Mesenchymal stem cell (in vitro differentiated cells and primary cell): ENCODE results near the gene BRD2.
A peak's percentile ranks its signal among the peaks of the same experiment; 100 is the strongest.

ENCODE experiments used
- DNase-seq: peaks from one replicate; pipeline ENCODE4 v3.0.0-alpha.2; 2013
- H2AFZ ChIP-seq: one replicate; pipeline ENCODE4 v1.6.1; 2013; ENCODE audit warnings: low read depth, mild to moderate bottlenecking, control low read depth, inconsistent platforms, low read length, moderate library complexity
- H2AK5ac ChIP-seq: 2 replicates; pipeline ENCODE4 v1.6.1; 2013; ENCODE audit warnings: low read length, moderate library complexity, mild to moderate bottlenecking, inconsistent platforms; ENCODE audit not compliant: severe bottlenecking
- H2BK120ac ChIP-seq: one replicate; pipeline ENCODE4 v1.6.1; 2013; ENCODE audit warnings: low read depth, mild to moderate bottlenecking, inconsistent platforms, low read length, moderate library complexity
- H2BK12ac ChIP-seq, 2 experiments: one replicate each; pipeline ENCODE4 v1.6.1; 2013; ENCODE audit warnings: inconsistent platforms in 2 of 2, low read length in 2 of 2, mild to moderate bottlenecking in 2 of 2, moderate library complexity in 2 of 2, control low read depth in 1 of 2
- H2BK15ac ChIP-seq: one replicate; pipeline ENCODE4 v1.6.1; 2013; ENCODE audit warnings: mild to moderate bottlenecking, low read depth, inconsistent platforms; ENCODE audit not compliant: poor library complexity, severe bottlenecking
- H2BK5ac ChIP-seq: 2 replicates; pipeline ENCODE4 v1.6.1; 2013; ENCODE audit warnings: low read depth, mild to moderate bottlenecking, low read length, control low read depth, inconsistent platforms; ENCODE audit not compliant: poor library complexity, severe bottlenecking
- H3K14ac ChIP-seq, 2 experiments: one replicate each; pipeline ENCODE4 v1.6.1; 2013; ENCODE audit warnings: inconsistent platforms in 2 of 2, low read length in 2 of 2, control low read depth in 1 of 2, mild to moderate bottlenecking in 1 of 2, moderate library complexity in 1 of 2
- H3K18ac ChIP-seq, 2 experiments: one replicate each; pipeline ENCODE4 v1.6.1; 2013; ENCODE audit warnings: inconsistent platforms in 2 of 2, low read length in 2 of 2, control low read depth in 1 of 2, low read depth in 1 of 2, mild to moderate bottlenecking in 1 of 2
- H3K23ac ChIP-seq, 2 experiments: one replicate each; pipeline ENCODE4 v1.6.1; 2013; ENCODE audit warnings: inconsistent platforms in 2 of 2, low read length in 2 of 2, mild to moderate bottlenecking in 2 of 2, moderate library complexity in 2 of 2, control low read depth in 1 of 2
- H3K27ac ChIP-seq: 2 replicates; pipeline ENCODE4 v1.5.1; 2013; ENCODE audit warnings: mild to moderate bottlenecking, moderate library complexity, low read length, control low read depth, inconsistent platforms; ENCODE audit not compliant: poor library complexity, severe bottlenecking
- H3K27me3 ChIP-seq, 2 experiments: 2 replicates each; pipeline versions ENCODE4 v1.6.1 to v1.7.0; 2013; ENCODE audit warnings: low read length in 2 of 2, mild to moderate bottlenecking in 2 of 2, moderate library complexity in 2 of 2, control low read depth in 1 of 2, inconsistent platforms in 1 of 2; ENCODE audit not compliant: control insufficient read depth in 1 of 2, insufficient read depth in 1 of 2
- H3K36me3 ChIP-seq, 2 experiments: 2 replicates each; pipeline versions ENCODE4 v1.6.1 to v1.7.0; 2013; ENCODE audit warnings: low read length in 2 of 2, control low read depth in 1 of 2, inconsistent platforms in 1 of 2, low read depth in 1 of 2, mild to moderate bottlenecking in 1 of 2; ENCODE audit not compliant: insufficient read depth in 2 of 2, control insufficient read depth in 1 of 2
- H3K4ac ChIP-seq, 2 experiments: one replicate each; pipeline ENCODE4 v1.6.1; 2013; ENCODE audit warnings: inconsistent platforms in 2 of 2, low read length in 2 of 2, mild to moderate bottlenecking in 2 of 2, moderate library complexity in 2 of 2, control low read depth in 1 of 2, low read depth in 1 of 2
- H3K4me1 ChIP-seq: 2 replicates; pipeline ENCODE4 v1.6.1; 2013; ENCODE audit warnings: low read depth, low read length, control low read depth; ENCODE audit not compliant: control insufficient read depth, insufficient read depth
- H3K4me2 ChIP-seq: 2 replicates; pipeline ENCODE4 v1.6.1; 2013; ENCODE audit warnings: low read length, mild to moderate bottlenecking, inconsistent platforms; ENCODE audit not compliant: poor library complexity, severe bottlenecking
- H3K4me3 ChIP-seq, 2 experiments: 2 replicates each; pipeline versions ENCODE4 v1.5.1 to v1.7.0; 2013; ENCODE audit warnings: low read length in 2 of 2, mild to moderate bottlenecking in 2 of 2, control low read depth in 1 of 2, low read depth in 1 of 2; ENCODE audit not compliant: insufficient read depth in 1 of 2
- H3K79me1 ChIP-seq: replicated peaks from 2 replicates; pipeline ENCODE4 v1.6.1; 2013; ENCODE audit warnings: mild to moderate bottlenecking, control low read depth, low read length, inconsistent platforms; ENCODE audit not compliant: poor library complexity, severe bottlenecking
- H3K9ac ChIP-seq: 2 replicates; pipeline ENCODE4 v1.7.0; 2013; ENCODE audit warnings: mild to moderate bottlenecking, low read length, moderate library complexity
- H3K9me3 ChIP-seq: 2 replicates; pipeline ENCODE4 v1.7.0; 2013; ENCODE audit warnings: mild to moderate bottlenecking, low read length; ENCODE audit not compliant: control insufficient read depth
- H4K8ac ChIP-seq: one replicate; pipeline ENCODE4 v1.6.1; 2013; ENCODE audit warnings: inconsistent platforms, mild to moderate bottlenecking, low read length, moderate library complexity
- H4K91ac ChIP-seq: one replicate; pipeline ENCODE4 v1.6.1; 2013; ENCODE audit warnings: mild to moderate bottlenecking, low read length, inconsistent platforms
- WGBS: methylation state at CpG from one replicate; pipeline ENCODE4 v1.1.7; 2013; ENCODE audit warnings: mixed read lengths; 5-methylcytosine and 5-hydroxymethylcytosine counted together

BRD2 gene

DNA sequence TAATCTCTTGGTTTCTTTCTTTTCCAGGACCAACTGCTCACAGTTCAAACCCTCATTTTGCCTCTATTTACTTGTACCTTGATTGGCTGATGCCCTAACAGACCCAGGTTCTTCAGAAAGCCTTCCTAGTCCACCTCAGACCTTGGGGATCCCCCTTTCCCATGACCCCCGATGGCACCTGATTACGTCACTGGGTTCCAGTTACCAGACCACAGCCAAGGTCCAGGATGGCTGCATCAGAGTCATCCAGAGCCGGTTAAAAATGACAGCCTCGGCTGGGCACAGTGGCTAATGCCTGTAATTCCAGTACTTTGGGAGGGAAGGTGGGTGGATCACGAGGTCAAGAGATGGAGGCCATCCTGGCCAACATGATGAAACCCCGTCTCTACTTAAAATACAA is 36.5 kb downstream of the BRD2 start:
- Histone ChIP-seq H2BK12ac (no peak overlapping the region), H3K4me3 (no peak overlapping the region), H2BK15ac (no peak overlapping the region), H3K14ac (no peak overlapping the region), H3K18ac (no peak overlapping the region), H2AFZ (no peak overlapping the region), H2BK120ac (no peak overlapping the region), H3K27me3 (peaks cover 71 to 77% of the 10 kb centered on the region in 2 experiments), H3K79me1 (no peaks in the 10 kb centered on the region), H2BK5ac (no peak overlapping the region), H3K36me3 (no peaks in the 10 kb centered on the region), H3K9me3 (no peaks in the 10 kb centered on the region), H3K23ac (no peak overlapping the region), H3K4me1 (peaks cover 5% of the 10 kb centered on the region), H2AK5ac (no peak overlapping the region), H4K8ac (no peak overlapping the region), H4K91ac (no peak overlapping the region), H3K27ac (no peak overlapping the region), H3K4ac (no peak overlapping the region), H3K9ac (no peak overlapping the region), H3K4me2 (no peak overlapping the region)
- no peak for DNase-seq
- whole genome bisulfite sequencing, result 81% methylated on average over 6 of the region's 6 CpGs

- no peak overlapping the region for H4K8ac ChIP-seq
- no peak overlapping the region for H3K14ac ChIP-seq
- no peak overlapping the region for H3K9ac ChIP-seq
- H3K18ac ChIP-seq, result no peak overlapping the region
- no peak overlapping the region for H3K4ac ChIP-seq
- H2BK12ac ChIP-seq, result no peak overlapping the region
- H3K27ac ChIP-seq, result no peak overlapping the region
- H2BK5ac ChIP-seq, result no peak overlapping the region
- H3K36me3 ChIP-seq, result no peaks in the 10 kb centered on the region
- no peak overlapping the region for H3K4me2 ChIP-seq
- peaks cover 5% of the 10 kb centered on the region for H3K4me1 ChIP-seq
- no peak overlapping the region for H2AK5ac ChIP-seq
- 92% methylated on average over 26 of the region's 26 CpGs for WGBS
- no peak overlapping the region for H3K4me3 ChIP-seq
- no peak for DNase-seq
- H2BK120ac ChIP-seq, result no peak overlapping the region
- no peak overlapping the region for H3K23ac ChIP-seq
- no peak overlapping the region for H4K91ac ChIP-seq
- no peaks in the 10 kb centered on the region for H3K9me3 ChIP-seq
- H2AFZ ChIP-seq, result no peak overlapping the region
- H3K27me3 ChIP-seq, result peaks cover 54 to 68% of the 10 kb centered on the region in 2 experiments
- no peak overlapping the region for H2BK15ac ChIP-seq
- no peaks in the 10 kb centered on the region for H3K79me1 ChIP-seq
Measured at GRCh38 chr6:33007831-33008400, 39.5 kb downstream of the BRD2 start.

- H3K18ac ChIP-seq, result no peak within 1 kb of the TSS
- no peaks in the 10 kb centered on the region for H3K79me1 ChIP-seq
- H2BK120ac ChIP-seq, result no peak within 1 kb of the TSS
- no peak within 1 kb of the TSS for H2AK5ac ChIP-seq
- H3K9me3 ChIP-seq, result no peaks in the 10 kb centered on the region
- peaks cover 5% of the 10 kb centered on the region for H3K4me1 ChIP-seq
- peak; percentile 48 for DNase-seq
- WGBS, result 35% methylated on average over 17 of the region's 24 CpGs
- H4K91ac ChIP-seq, result no peak within 1 kb of the TSS
- peak within 1 kb of the TSS; percentile 64 for H3K9ac ChIP-seq
- no peaks in the 10 kb centered on the region for H3K36me3 ChIP-seq
- no peak within 1 kb of the TSS for H3K23ac ChIP-seq
- H4K8ac ChIP-seq, result no peak within 1 kb of the TSS
- peak within 1 kb of the TSS in 1 of 2 experiments; percentile 77 for H3K4me3 ChIP-seq
- H3K27ac ChIP-seq, result no peak within 1 kb of the TSS
- H2AFZ ChIP-seq, result no peak within 1 kb of the TSS
- no peak within 1 kb of the TSS for H3K14ac ChIP-seq
- no peak within 1 kb of the TSS for H2BK15ac ChIP-seq
- H3K27me3 ChIP-seq, result peaks cover 54 to 69% of the 10 kb centered on the region in 2 experiments
- H3K4ac ChIP-seq, result no peak within 1 kb of the TSS
- no peak within 1 kb of the TSS for H2BK5ac ChIP-seq
- peak within 1 kb of the TSS; percentile 31 for H3K4me2 ChIP-seq
- H2BK12ac ChIP-seq, result no peak within 1 kb of the TSS
Measured at GRCh38 chr6:33008944-33009861, 40.8 kb downstream of the BRD2 start, which contains the start of gene HLA-DOA. HLA-DOA (minus strand) TSS chr6:33009591.

DNA sequence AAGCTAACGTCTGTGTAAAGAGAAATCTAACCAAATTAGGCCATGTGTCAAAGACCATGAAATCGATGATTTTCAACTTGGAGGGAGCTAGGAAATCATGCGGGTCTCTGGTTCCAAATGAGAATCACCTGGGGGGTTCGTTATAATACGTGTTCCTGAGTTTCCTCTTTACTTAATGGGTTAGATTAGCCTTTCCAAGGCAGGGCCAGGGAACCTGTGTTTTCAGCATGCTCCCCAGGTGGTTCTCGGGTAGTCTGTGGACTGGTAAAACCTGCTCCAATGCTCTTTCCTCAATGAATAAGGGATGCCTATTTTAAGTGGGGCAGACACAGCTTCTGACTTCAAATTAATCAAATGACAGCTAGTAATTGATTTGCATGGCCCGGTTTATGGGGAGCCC is 42.0 kb downstream of the BRD2 start:
- Histone ChIP-seq H3K9ac (no peak overlapping the region), H3K27ac (no peak overlapping the region), H2AFZ (no peak overlapping the region), H3K4me3 (no peak overlapping the region), H3K36me3 (no peaks in the 10 kb centered on the region), H4K91ac (no peak overlapping the region), H3K79me1 (no peaks in the 10 kb centered on the region), H2BK120ac (no peak overlapping the region), H3K27me3 (peaks cover 47 to 62% of the 10 kb centered on the region in 2 experiments), H3K4me1 (peaks cover 5% of the 10 kb centered on the region), H3K18ac (no peak overlapping the region), H2BK5ac (no peak overlapping the region), H3K9me3 (no peaks in the 10 kb centered on the region), H2AK5ac (no peak overlapping the region), H3K4ac (no peak overlapping the region), H3K4me2 (no peak overlapping the region), H4K8ac (no peak overlapping the region), H3K14ac (no peak overlapping the region), H2BK12ac (no peak overlapping the region), H3K23ac (no peak overlapping the region), H2BK15ac (no peak overlapping the region)
- 75% methylated on average over 7 of the region's 7 CpGs for WGBS
- no peak for DNase-seq
